GM18861 (cell line): ENCODE data around the gene ZNF80.
"Not testable (repeated sequence)": the region's sequence is repeated elsewhere in the genome, so short reads cannot be mapped to it uniquely, and the experiment has no call there.

Source experiments
- ATAC-seq: cut with Tn5 transposase; IDR thresholded peaks from one replicate; pipeline ENCODE4 v1.9.1; 2021; ENCODE audit not compliant: unreplicated experiment

The ZNF80 gene

GRCh38 chr3:114237478-114237877 lies at the start of gene ZNF80:
Gene ZNF80 (minus strand): TSS chr3:114237578. CDS start chr3:114237074, 504 bp downstream.
- not testable (repeated sequence) for ATAC-seq

- no peak for ATAC-seq
Observed at GRCh38 chr3:114286266-114286665, 48.9 kb upstream of the ZNF80 start.

DNA sequence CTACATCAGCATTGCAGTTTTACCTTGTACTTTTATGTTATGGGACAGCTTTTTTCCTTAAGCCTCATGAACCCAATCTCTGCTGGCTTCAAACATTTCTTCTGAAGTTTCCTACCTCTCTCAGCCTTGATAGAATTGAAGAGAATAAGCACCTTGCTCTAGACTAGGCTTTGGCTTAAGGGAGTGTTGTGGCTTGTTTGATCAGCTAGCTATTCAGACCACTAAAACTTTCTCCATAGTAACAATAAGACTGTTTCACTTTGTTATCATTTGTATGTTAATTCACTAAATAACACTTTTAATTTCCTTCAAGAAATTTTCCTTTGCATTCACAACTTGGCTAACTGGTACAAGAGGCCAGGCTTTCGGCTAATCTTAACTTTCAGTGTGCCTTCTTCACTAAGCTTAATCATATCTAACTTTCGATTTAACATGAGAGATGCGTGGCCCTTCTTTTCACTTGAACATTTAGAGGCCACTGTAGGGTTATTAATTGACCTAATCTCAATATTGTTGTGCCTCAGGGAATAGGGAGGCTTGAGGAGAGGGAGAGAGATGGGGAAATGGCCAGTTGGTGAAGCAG lies 48.4 kb upstream of the ZNF80 start:
- ATAC-seq, result no peak

DNA sequence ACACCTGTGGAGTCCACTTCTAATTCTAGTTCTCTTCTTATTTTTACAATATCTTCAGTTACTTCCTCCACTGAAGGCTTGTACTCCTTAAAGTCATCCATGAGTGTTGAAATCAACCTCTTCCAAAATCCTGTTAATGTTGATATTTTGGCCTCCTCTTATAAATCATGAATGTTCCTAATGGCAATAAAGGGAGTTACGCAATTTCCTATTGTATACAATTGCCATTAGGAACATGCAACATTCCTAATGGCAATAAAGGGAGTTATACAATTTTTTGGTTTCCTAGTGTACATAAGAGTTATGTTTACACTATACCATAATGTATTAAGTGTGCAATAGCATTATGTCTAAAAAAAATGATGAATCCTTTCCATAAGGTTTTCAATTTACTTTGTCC lies 47.3 kb upstream of the ZNF80 start:
- no peak for ATAC-seq

DNA sequence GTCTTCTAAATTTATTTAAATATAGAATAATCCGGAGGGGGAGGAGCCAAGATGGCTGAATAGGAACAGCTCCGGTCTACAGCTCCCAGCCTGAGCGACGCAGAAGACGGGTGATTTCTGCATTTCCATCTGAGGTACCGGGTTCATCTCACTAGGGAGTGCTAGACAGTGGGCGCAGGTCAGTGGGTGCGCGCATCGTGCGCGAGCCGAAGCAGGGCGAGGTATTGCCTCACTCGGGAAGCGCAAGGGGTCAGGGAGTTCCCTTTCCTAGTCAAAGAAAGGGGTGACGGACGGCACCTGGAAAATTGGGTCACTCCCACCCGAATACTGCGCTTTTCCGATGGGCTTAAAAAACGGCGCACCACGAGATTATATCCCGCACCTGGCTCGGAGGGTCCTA lies 39.5 kb upstream of the ZNF80 start:
- not testable (repeated sequence) for ATAC-seq

- no peak for ATAC-seq
Observed at GRCh38 chr3:114274929-114275328, 37.6 kb upstream of the ZNF80 start.

DNA sequence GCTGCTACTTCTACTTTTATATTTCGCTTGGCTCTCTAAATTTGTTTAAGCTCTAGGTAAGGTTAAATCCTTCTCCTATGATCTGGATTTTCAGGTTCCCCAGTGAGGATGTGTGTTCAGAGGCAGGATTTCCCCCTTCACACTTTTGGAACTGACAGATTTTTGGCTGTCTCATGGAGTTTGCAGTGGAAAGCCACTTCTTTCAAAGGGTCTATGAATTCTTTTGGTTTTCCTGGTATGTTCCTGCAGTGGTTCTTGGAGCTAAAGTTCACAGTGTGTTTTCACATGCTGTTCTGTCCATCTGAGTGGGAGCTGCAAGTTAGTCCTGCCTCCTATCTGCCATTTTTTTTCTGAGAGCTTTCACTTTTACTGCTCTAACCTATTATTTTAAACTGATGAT lies 34.9 kb upstream of the ZNF80 start:
- ATAC-seq, result no peak

- no peak for ATAC-seq
Observed at GRCh38 chr3:114270019-114270418, 32.6 kb upstream of the ZNF80 start.

DNA sequence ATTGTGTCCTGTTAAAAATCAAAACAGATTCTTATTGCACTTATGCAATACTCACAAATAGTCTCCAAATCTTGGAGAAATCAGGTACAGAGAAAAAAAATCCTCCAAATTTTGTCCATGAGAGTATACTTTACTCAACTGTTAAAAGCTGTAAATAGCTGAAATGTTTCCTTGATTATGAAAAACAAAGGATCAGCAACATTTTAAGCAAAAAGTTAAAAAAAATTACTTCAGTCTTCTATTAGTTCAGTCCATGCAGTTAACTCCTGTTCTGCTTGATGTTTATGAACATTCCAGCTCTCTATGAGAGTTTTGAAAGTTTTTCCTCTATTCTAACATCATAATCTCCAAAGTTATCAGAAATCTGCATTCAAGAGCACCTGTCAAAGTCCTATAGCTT lies 22.8 kb upstream of the ZNF80 start:
- ATAC-seq, result no peak

GRCh38 chr3:114259566-114259965 lies 22.2 kb upstream of the ZNF80 start:
- no peak for ATAC-seq

GRCh38 chr3:114253505-114253904 lies 16.1 kb upstream of the ZNF80 start:
- ATAC-seq, result no peak

GRCh38 chr3:114252954-114253353 lies 15.6 kb upstream of the ZNF80 start:
- ATAC-seq, result no peak

- ATAC-seq, result peak; percentile 99
Observed at GRCh38 chr3:114242947-114243346, 5.6 kb upstream of the ZNF80 start.

DNA sequence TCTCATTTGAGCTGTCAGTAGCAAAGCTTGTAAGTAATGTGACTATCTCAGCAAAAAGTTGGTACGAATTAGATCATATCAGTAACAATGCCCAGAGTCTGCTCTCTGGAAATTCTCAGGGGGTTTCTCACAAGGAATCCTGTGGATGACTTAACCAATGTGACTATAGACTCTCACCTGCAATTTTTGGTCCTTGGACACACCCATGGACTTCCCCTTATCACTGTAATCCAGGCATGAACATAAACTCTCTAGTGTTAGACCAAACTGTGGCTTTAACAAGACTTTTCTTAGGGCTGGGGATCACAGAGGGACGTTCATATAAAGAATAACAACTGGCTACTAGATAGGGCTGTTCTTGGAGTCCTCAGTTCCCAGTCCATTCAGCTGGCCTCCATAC lies 3.9 kb upstream of the ZNF80 start:
- no peak for ATAC-seq

- not testable (repeated sequence) for ATAC-seq
Observed at GRCh38 chr3:114238146-114238785, 888 bp upstream of the ZNF80 start.

GRCh38 chr3:114235431-114235830 lies 1.9 kb downstream of the ZNF80 start:
- ATAC-seq, result no peak

DNA sequence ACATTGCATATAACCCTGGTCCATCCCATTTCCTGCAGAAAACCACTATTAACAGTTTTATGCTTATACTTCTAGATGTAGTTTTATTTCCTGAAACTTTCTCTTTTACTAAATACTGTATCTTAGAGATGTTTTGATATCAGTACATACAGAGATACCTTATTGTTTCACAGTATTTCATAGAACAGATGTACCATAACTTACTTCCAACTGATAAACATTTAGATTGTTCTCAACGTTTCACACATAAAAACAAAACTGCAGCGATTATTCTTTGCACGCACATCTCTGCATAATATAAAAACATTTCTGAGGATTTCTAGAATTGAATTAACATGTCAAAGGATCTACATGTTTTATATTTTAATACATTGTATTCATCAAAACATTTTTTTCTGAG lies 2.6 kb downstream of the ZNF80 start:
- no peak for ATAC-seq

- ATAC-seq, result no peak
Observed at GRCh38 chr3:114231616-114232015, 5.8 kb downstream of the ZNF80 start.

GRCh38 chr3:114227076-114227475 lies 10.3 kb downstream of the ZNF80 start:
- no peak for ATAC-seq

GRCh38 chr3:114226313-114226712 lies 11.1 kb downstream of the ZNF80 start:
- ATAC-seq, result no peak

DNA sequence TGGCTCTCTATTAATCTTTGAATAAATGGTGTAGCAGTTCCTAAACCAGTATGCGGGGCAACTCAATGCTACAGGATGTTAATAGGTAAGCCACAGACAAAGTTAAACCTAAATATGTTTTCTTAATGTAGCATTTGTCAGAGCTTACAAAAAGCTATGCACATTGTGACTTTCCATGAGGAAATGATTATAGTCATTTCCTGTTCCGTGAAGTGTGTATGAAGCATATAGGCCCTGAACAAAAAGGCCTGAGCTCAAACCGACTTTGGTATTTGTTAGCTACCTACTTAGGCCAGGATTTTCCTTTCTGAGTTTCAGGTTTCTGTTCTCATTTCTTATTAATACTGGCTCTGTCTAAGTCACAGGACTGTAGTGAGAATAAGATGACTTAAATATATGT lies 14.2 kb downstream of the ZNF80 start:
- ATAC-seq, result peak; percentile 81

GRCh38 chr3:114221881-114222264 lies 15.5 kb downstream of the ZNF80 start:
- no peak for ATAC-seq
